Activated T-helper 9 cell treated with anti-CD3 and anti-CD28 coated beads, Interleukin-2, amount 50 U/mL, for 16 hours (primary cell): Measurements from ENCODE around the gene PTS.

Source experiments
- DNase-seq: peaks from one replicate; pipeline ENCODE4 v3.0.0-alpha.2; 2020; ENCODE audit warnings: low read depth

Gene PTS

GRCh38 chr11:112265659-112266409 is 39.6 kb downstream of the PTS start:
- DNase-seq: no peak

GRCh38 chr11:112266410-112266778 is 40.2 kb downstream of the PTS start:
- DNase-seq: no peak

- DNase-seq: no peak
Observed at GRCh38 chr11:112267188-112267591, 41.0 kb downstream of the PTS start.

GRCh38 chr11:112268406-112268805 is 42.2 kb downstream of the PTS start:
- no peak for DNase-seq

GRCh38 chr11:112269139-112269538 is 42.9 kb downstream of the PTS start:
- DNase-seq: no peak

- DNase-seq: no peak
Observed at GRCh38 chr11:112270551-112271180, 44.4 kb downstream of the PTS start.

- no peak for DNase-seq
Observed at GRCh38 chr11:112271242-112271641, 45.0 kb downstream of the PTS start.

GRCh38 chr11:112273066-112273465 is 46.8 kb downstream of the PTS start:
- no peak for DNase-seq

- no peak for DNase-seq
Observed at GRCh38 chr11:112274007-112274783, 48.0 kb downstream of the PTS start.

- DNase-seq: no peak
Observed at GRCh38 chr11:112277029-112277428, 50.8 kb downstream of the PTS start.

GRCh38 chr11:112277941-112278340 is 51.7 kb downstream of the PTS start:
- no peak for DNase-seq

- DNase-seq: no peak
Observed at GRCh38 chr11:112278803-112279202, 52.6 kb downstream of the PTS start.

GRCh38 chr11:112279901-112280267 is 53.7 kb downstream of the PTS start:
- peak; percentile 63 for DNase-seq

GRCh38 chr11:112280268-112281126 is 54.3 kb downstream of the PTS start:
- DNase-seq: peak; percentile 37

GRCh38 chr11:112281726-112282125 is 55.5 kb downstream of the PTS start:
- no peak for DNase-seq
